HAP-1 (cell line): Measurements from ENCODE around the gene PRKCH.

Experiments
- DNase-seq, 2 experiments: peaks; one replicate each; pipeline ENCODE4 v3.0.0-alpha.2; 2016 to 2020; ENCODE audit warnings: low spot score in 2 of 2
- H3K27me3 ChIP-seq: fragments of 250-450 bp; sonication (Bioruptor Pico); 2 replicates; pipeline ENCODE4 v1.5.1; 2020; ENCODE audit warnings: low read depth, mild to moderate bottlenecking, moderate library complexity
- H3K36me3 ChIP-seq: fragments of 250-450 bp; sonication (Bioruptor Pico); replicated peaks from 2 replicates; pipeline ENCODE4 v1.5.1; 2020; ENCODE audit warnings: mild to moderate bottlenecking
- H3K4me1 ChIP-seq: fragments of 250-450 bp; sonication (Bioruptor Pico); 2 replicates; pipeline ENCODE4 v1.5.1; 2020; ENCODE audit warnings: mild to moderate bottlenecking
- H3K4me3 ChIP-seq: fragments of 250-450 bp; sonication (Bioruptor Pico); 2 replicates; pipeline ENCODE4 v1.5.1; 2020; ENCODE audit warnings: mild to moderate bottlenecking, moderate library complexity
- H3K9me3 ChIP-seq: fragments of 250-450 bp; sonication (Bioruptor Pico); 2 replicates; pipeline ENCODE4 v1.5.1; 2020; ENCODE audit warnings: mild to moderate bottlenecking, moderate library complexity
- in situ Hi-C: fragments of 300-500 bp; cut with MboI; formaldehyde crosslinking; loops from 3 replicates; pipeline ENCODE4 v1.14.3; 2020; ENCODE audit warnings: low sequenced_read_pairs, inconsistent platforms, mixed read lengths

The PRKCH gene

GRCh38 chr14:61570549-61571290 lies 249.3 kb downstream of the PRKCH start:
- no peak overlapping the region for H3K4me3 ChIP-seq
- in situ Hi-C loops: no loop called here

GRCh38 chr14:61571917-61572316 lies 250.5 kb downstream of the PRKCH start:
- no peaks in the 10 kb centered on the region for H3K36me3 ChIP-seq
- peaks cover 42% of the 10 kb centered on the region for H3K27me3 ChIP-seq
- DNase-seq: no peak
- in situ Hi-C loops: no loop called here
- H3K4me1 ChIP-seq: no peaks in the 10 kb centered on the region
- no peaks in the 10 kb centered on the region for H3K9me3 ChIP-seq
- no peak overlapping the region for H3K4me3 ChIP-seq

More at GRCh38 chr14:61570549-61571290, 249.3 kb downstream of the PRKCH start:
- Histone ChIP-seq H3K9me3 (no peaks in the 10 kb centered on the region), H3K36me3 (no peaks in the 10 kb centered on the region), H3K27me3 (peaks cover 42% of the 10 kb centered on the region), H3K4me1 (no peaks in the 10 kb centered on the region)
- no peak for DNase-seq

- peaks cover 11% of the 10 kb centered on the region for H3K4me1 ChIP-seq
- DNase-seq: no peak
- peaks cover 38% of the 10 kb centered on the region for H3K27me3 ChIP-seq
Measured at GRCh38 chr14:61573321-61573720, 251.9 kb downstream of the PRKCH start.

GRCh38 chr14:61573748-61574513 lies 252.6 kb downstream of the PRKCH start:
- in situ Hi-C loops: no loop called here

More at GRCh38 chr14:61573321-61573720, 251.9 kb downstream of the PRKCH start:
- Histone ChIP-seq H3K4me3 (no peak overlapping the region), H3K36me3 (no peaks in the 10 kb centered on the region), H3K9me3 (no peaks in the 10 kb centered on the region)
- in situ Hi-C loops: no loop called here

GRCh38 chr14:61574514-61574807 lies 253.1 kb downstream of the PRKCH start:
- H3K4me3 ChIP-seq: no peak overlapping the region
- DNase-seq: no peak
- H3K9me3 ChIP-seq: no peaks in the 10 kb centered on the region
- H3K36me3 ChIP-seq: no peaks in the 10 kb centered on the region
- in situ Hi-C loops: no loop called here
- peaks cover 26% of the 10 kb centered on the region for H3K27me3 ChIP-seq
- H3K4me1 ChIP-seq: peaks cover 16% of the 10 kb centered on the region

More at GRCh38 chr14:61573748-61574513, 252.6 kb downstream of the PRKCH start:
- no peaks in the 10 kb centered on the region for H3K9me3 ChIP-seq
- no peak overlapping the region for H3K4me3 ChIP-seq
- no peaks in the 10 kb centered on the region for H3K36me3 ChIP-seq
- peaks cover 32% of the 10 kb centered on the region for H3K27me3 ChIP-seq
- H3K4me1 ChIP-seq: peaks cover 16% of the 10 kb centered on the region
- no peak for DNase-seq

- Histone ChIP-seq H3K9me3 (no peaks in the 10 kb centered on the region), H3K4me3 (no peak overlapping the region), H3K27me3 (peaks cover 20% of the 10 kb centered on the region), H3K36me3 (no peaks in the 10 kb centered on the region), H3K4me1 (peaks cover 16% of the 10 kb centered on the region)
- DNase-seq: no peak
- in situ Hi-C loops: no loop called here
Measured at GRCh38 chr14:61575126-61575525, 253.7 kb downstream of the PRKCH start.

GRCh38 chr14:61575551-61576150 lies 254.3 kb downstream of the PRKCH start:
- in situ Hi-C loops: no loop called here
- peaks cover 16% of the 10 kb centered on the region for H3K4me1 ChIP-seq
- no peak for DNase-seq

GRCh38 chr14:61577506-61577931 lies 256.1 kb downstream of the PRKCH start:
- Histone ChIP-seq H3K27me3 (peaks cover 5% of the 10 kb centered on the region; the same call in 1 of the 2 replicates), H3K9me3 (no peaks in the 10 kb centered on the region), H3K4me1 (peaks cover 16% of the 10 kb centered on the region), H3K36me3 (no peaks in the 10 kb centered on the region), H3K4me3 (no peak overlapping the region)
- in situ Hi-C loops: no loop called here
- no peak for DNase-seq

More at GRCh38 chr14:61575551-61576150, 254.3 kb downstream of the PRKCH start:
- Histone ChIP-seq H3K27me3 (peaks cover 14% of the 10 kb centered on the region; the same call in 1 of the 2 replicates), H3K36me3 (no peaks in the 10 kb centered on the region), H3K9me3 (no peaks in the 10 kb centered on the region), H3K4me3 (no peak overlapping the region)

- Histone ChIP-seq H3K4me1 (peaks cover 16% of the 10 kb centered on the region), H3K9me3 (no peaks in the 10 kb centered on the region), H3K4me3 (no peak overlapping the region), H3K36me3 (no peaks in the 10 kb centered on the region), H3K27me3 (no peaks in the 10 kb centered on the region)
- peak in 1 of 2 experiments; percentile 16 for DNase-seq
- in situ Hi-C loops: no loop called here
Measured at GRCh38 chr14:61578745-61579144, 257.4 kb downstream of the PRKCH start.

GRCh38 chr14:61581340-61581739 lies 260.0 kb downstream of the PRKCH start:
- Histone ChIP-seq H3K9me3 (no peaks in the 10 kb centered on the region), H3K27me3 (no peaks in the 10 kb centered on the region), H3K4me1 (peaks cover 16% of the 10 kb centered on the region), H3K36me3 (no peaks in the 10 kb centered on the region), H3K4me3 (no peak overlapping the region)
- in situ Hi-C loops: no loop called here
- no peak for DNase-seq

- Histone ChIP-seq H3K36me3 (no peaks in the 10 kb centered on the region), H3K4me1 (peaks cover 16% of the 10 kb centered on the region), H3K27me3 (no peaks in the 10 kb centered on the region), H3K4me3 (no peak overlapping the region), H3K9me3 (no peaks in the 10 kb centered on the region)
- in situ Hi-C loops: no loop called here
- no peak for DNase-seq
Measured at GRCh38 chr14:61581955-61582615, 260.7 kb downstream of the PRKCH start.

- peaks cover 10% of the 10 kb centered on the region for H3K4me1 ChIP-seq
- no peaks in the 10 kb centered on the region for H3K27me3 ChIP-seq
- DNase-seq: no peak
- in situ Hi-C loops: no loop called here
- no peaks in the 10 kb centered on the region for H3K36me3 ChIP-seq
- no peaks in the 10 kb centered on the region for H3K9me3 ChIP-seq
- H3K4me3 ChIP-seq: no peak overlapping the region
Measured at GRCh38 chr14:61582815-61583214, 261.4 kb downstream of the PRKCH start.

GRCh38 chr14:61584331-61584741 lies 263.0 kb downstream of the PRKCH start:
- in situ Hi-C loops: no loop called here
- H3K9me3 ChIP-seq: no peaks in the 10 kb centered on the region
- no peaks in the 10 kb centered on the region for H3K27me3 ChIP-seq
- H3K36me3 ChIP-seq: no peaks in the 10 kb centered on the region
- H3K4me1 ChIP-seq: no peaks in the 10 kb centered on the region
- DNase-seq: no peak
- H3K4me3 ChIP-seq: no peak overlapping the region
